Measurements from ENCODE around the gene ARRB1.

The ARRB1 gene

DNA sequence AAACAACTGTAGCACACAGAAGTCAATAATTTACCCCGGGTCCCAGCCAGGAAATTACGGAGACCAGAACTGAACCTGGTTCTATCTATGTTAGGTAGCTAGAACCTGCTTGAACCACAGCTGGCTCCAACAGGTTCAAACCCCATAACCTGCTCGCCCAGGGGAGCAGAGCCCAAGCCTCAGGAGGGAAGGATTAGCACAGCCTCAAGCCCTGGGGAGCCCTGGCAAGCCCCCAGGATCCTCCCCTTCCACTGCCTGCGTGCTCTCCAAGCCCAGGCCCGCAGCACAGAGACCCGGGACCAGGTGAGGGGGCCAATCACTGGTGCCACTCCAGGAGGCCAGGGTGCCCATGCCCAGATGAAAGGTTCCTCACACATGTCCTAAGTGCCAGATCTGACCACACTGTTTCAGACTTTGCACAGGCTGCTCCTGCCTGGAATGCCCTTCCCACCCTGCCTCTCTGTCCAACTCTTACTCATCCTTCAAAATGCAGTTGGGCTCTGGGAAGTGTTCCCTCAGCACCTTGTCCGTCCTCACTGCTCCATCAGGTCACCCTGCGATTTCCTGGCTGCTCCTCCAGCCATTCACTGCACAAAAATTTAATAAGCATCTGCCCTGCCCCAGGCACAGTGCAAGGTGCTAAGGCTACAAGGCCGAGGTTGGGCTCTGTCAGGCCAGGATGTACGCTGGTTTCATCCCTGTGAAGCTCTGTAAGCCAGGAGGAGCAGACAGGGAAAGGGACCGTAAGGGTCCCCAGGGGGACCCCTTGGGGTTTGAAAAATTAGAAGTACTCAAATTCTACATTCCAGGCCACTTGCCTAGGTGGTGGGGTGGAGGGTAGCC is 32.2 kb downstream of the ARRB1 start:
- TF ChIP-seq CTCF (IDR thresholded peaks at IDR 0.05; ENCODE audit: low read length) (no peak), EZH2 (IDR thresholded peaks at IDR 0.05; ENCODE audit: borderline replicate concordance, low read length) (no peak)
- Histone ChIP-seq H3K79me2 (ENCODE audit: insufficient read depth, low read length) (no peaks in the 10 kb centered on the region), H3K27ac (ENCODE audit: low read depth, low read length, poor library complexity, severe bottlenecking) (no peak overlapping the region), H3K9me2 (ENCODE audit: low read depth, low read length) (no peaks in the 10 kb centered on the region), H3K9ac (ENCODE audit: low read length) (no peak overlapping the region), H3K4me2 (ENCODE audit: low read length) (no peak overlapping the region), H4K20me1 (ENCODE audit: insufficient read depth, low read length) (no peaks in the 10 kb centered on the region), H2AFZ (ENCODE audit: low read length) (no peak overlapping the region), H3K27me3 (ENCODE audit: insufficient read depth, low read length) (no peaks in the 10 kb centered on the region; the same call in 1 of the 2 replicates), H3K4me1 (ENCODE audit: insufficient read depth, low read length, severe bottlenecking) (no peaks in the 10 kb centered on the region), H3F3A (ENCODE audit: insufficient read depth, low read length) (no peaks in the 10 kb centered on the region), H3K9me3 (ENCODE audit: low read length) (no peaks in the 10 kb centered on the region), H3K36me3 (ENCODE audit: insufficient read depth, low read length) (no peaks in the 10 kb centered on the region), H3K4me3 (ENCODE audit: low read depth, low read length, poor library complexity, severe bottlenecking) (no peak overlapping the region)

GRCh38 chr11:75317446-75318122 is 33.9 kb downstream of the ARRB1 start:
- Histone ChIP-seq H3K4me2 (ENCODE audit: low read length) (no peak overlapping the region), H3K27ac (ENCODE audit: low read depth, low read length, poor library complexity, severe bottlenecking) (no peak overlapping the region), H3K79me2 (ENCODE audit: insufficient read depth, low read length) (no peaks in the 10 kb centered on the region), H3K4me3 (ENCODE audit: low read depth, low read length, poor library complexity, severe bottlenecking) (no peak overlapping the region), H4K20me1 (ENCODE audit: insufficient read depth, low read length) (no peaks in the 10 kb centered on the region), H2AFZ (ENCODE audit: low read length) (no peak overlapping the region), H3K9me3 (ENCODE audit: low read length) (no peaks in the 10 kb centered on the region), H3F3A (ENCODE audit: insufficient read depth, low read length) (no peaks in the 10 kb centered on the region), H3K36me3 (ENCODE audit: insufficient read depth, low read length) (no peaks in the 10 kb centered on the region), H3K4me1 (ENCODE audit: insufficient read depth, low read length, severe bottlenecking) (no peaks in the 10 kb centered on the region), H3K27me3 (ENCODE audit: insufficient read depth, low read length) (peaks cover 10% of the 10 kb centered on the region), H3K9me2 (ENCODE audit: low read depth, low read length) (no peaks in the 10 kb centered on the region), H3K9ac (ENCODE audit: low read length) (no peak overlapping the region)
- TF ChIP-seq CTCF (IDR thresholded peaks at IDR 0.05; ENCODE audit: low read length) = no peak
- no peak for TF ChIP-seq EZH2 (IDR thresholded peaks at IDR 0.05; ENCODE audit: borderline replicate concordance, low read length)

DNA sequence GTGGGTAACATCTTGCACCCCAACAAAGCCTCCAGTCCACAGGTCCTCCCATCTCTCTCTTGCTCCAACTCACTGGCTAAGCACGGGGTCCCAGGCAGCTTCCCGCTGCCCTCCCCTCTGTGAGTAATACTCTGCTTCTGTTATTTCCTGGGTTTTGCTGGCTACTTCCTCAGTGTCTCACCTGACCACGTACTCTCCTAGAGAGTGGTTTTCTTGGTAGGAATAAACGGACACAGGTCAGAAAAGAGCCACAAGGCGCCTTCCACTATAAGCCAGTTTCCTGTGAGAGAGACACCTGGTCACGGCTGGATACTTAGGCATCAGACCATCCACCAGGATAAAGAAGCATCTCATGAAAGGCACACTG is 36.0 kb downstream of the ARRB1 start:
- H3K79me2 ChIP-seq (ENCODE audit: insufficient read depth, low read length) = no peaks in the 10 kb centered on the region
- H3K4me3 ChIP-seq (ENCODE audit: low read depth, low read length, poor library complexity, severe bottlenecking) = no peak overlapping the region
- H3K36me3 ChIP-seq (ENCODE audit: insufficient read depth, low read length) = no peaks in the 10 kb centered on the region
- no peaks in the 10 kb centered on the region for H3K9me2 ChIP-seq (ENCODE audit: low read depth, low read length)
- no peaks in the 10 kb centered on the region for H3F3A ChIP-seq (ENCODE audit: insufficient read depth, low read length)
- no peaks in the 10 kb centered on the region for H3K4me1 ChIP-seq (ENCODE audit: insufficient read depth, low read length, severe bottlenecking)
- TF ChIP-seq CTCF (IDR thresholded peaks at IDR 0.05; ENCODE audit: low read length) (no peak), EZH2 (IDR thresholded peaks at IDR 0.05; ENCODE audit: borderline replicate concordance, low read length) (no peak)
- peaks cover 10% of the 10 kb centered on the region for H3K27me3 ChIP-seq (ENCODE audit: insufficient read depth, low read length)
- no peak overlapping the region for H2AFZ ChIP-seq (ENCODE audit: low read length)
- H3K9ac ChIP-seq (ENCODE audit: low read length) = no peak overlapping the region
- no peak overlapping the region for H3K4me2 ChIP-seq (ENCODE audit: low read length)
- H3K27ac ChIP-seq (ENCODE audit: low read depth, low read length, poor library complexity, severe bottlenecking) = no peak overlapping the region
- H3K9me3 ChIP-seq (ENCODE audit: low read length) = no peaks in the 10 kb centered on the region
- H4K20me1 ChIP-seq (ENCODE audit: insufficient read depth, low read length) = no peaks in the 10 kb centered on the region

Measured in OCI-LY1 (cell line).